Common myeloid progenitor, CD34-positive (primary cell): ENCODE data around the gene GCNT4.
A peak's percentile ranks its signal among the peaks of the same experiment; 100 is the strongest.

Source experiments
- CTCF ChIA-PET: fragments of 350-600 bp; sonication (Branson Sonifier 250); formaldehyde crosslinking; loops from one replicate; lab custom pipeline; 2021; ENCODE audit warnings: antibody characterized with exemption; lab: Charles Lee
- POLR2A ChIA-PET: fragments of 350-600 bp; sonication (Branson Sonifier 250); formaldehyde crosslinking; loops from one replicate; lab custom pipeline; 2021; ENCODE audit warnings: antibody characterized with exemption; lab: Charles Lee
- DNase-seq, 3 donors: peaks; one replicate each; pipeline versions ENCODE4 v3.0.0 to v3.0.0-alpha.2; 2013
- H3K27ac ChIP-seq, 2 experiments: 1 replicate in 1 of 2; 2 replicates in 1 of 2; pipeline ENCODE4 v1.7.0; 2013; ENCODE audit warnings: inconsistent platforms in 2 of 2, low read length in 2 of 2, mild to moderate bottlenecking in 2 of 2, low read depth in 1 of 2, moderate library complexity in 1 of 2; ENCODE audit not compliant: severe bottlenecking in 2 of 2, insufficient read depth in 1 of 2, poor library complexity in 1 of 2
- H3K27me3 ChIP-seq, 5 experiments: replicated peaks in 2 of 5; 1 replicate in 3 of 5; 2 replicates in 2 of 5; pipeline versions ENCODE4 v1.6.1 to v1.7.0; 2013; ENCODE audit warnings: low read length in 4 of 5, mild to moderate bottlenecking in 2 of 5, moderate library complexity in 2 of 5, inconsistent platforms in 1 of 5; ENCODE audit not compliant: insufficient read depth in 5 of 5, control insufficient read depth in 4 of 5
- H3K36me3 ChIP-seq, 4 experiments: 1 replicate in 2 of 4; 2 replicates in 2 of 4; pipeline versions ENCODE4 v1.6.1 to v1.7.0; 2013; ENCODE audit warnings: low read length in 3 of 4, control low read depth in 1 of 4, mild to moderate bottlenecking in 1 of 4; ENCODE audit not compliant: control insufficient read depth in 4 of 4, insufficient read depth in 4 of 4
- H3K4me1 ChIP-seq, 4 experiments: 1 replicate in 3 of 4; 2 replicates in 1 of 4; pipeline versions ENCODE4 v1.6.1 to v1.7.1; 2013; ENCODE audit warnings: low read length in 3 of 4, mild to moderate bottlenecking in 3 of 4, control low read depth in 1 of 4, inconsistent platforms in 1 of 4, moderate library complexity in 1 of 4; ENCODE audit not compliant: control insufficient read depth in 4 of 4, insufficient read depth in 4 of 4; ENCODE audit errors: control extremely low read depth in 1 of 4
- H3K4me3 ChIP-seq, 7 experiments: 1 replicate in 4 of 7; 2 replicates in 3 of 7; pipeline versions ENCODE4 v1.5.1 to v1.7.0; 2013; ENCODE audit warnings: mild to moderate bottlenecking in 7 of 7, low read length in 6 of 7, moderate library complexity in 6 of 7, inconsistent platforms in 2 of 7, low read depth in 2 of 7, control low read depth in 1 of 7; ENCODE audit not compliant: insufficient read depth in 4 of 7, control insufficient read depth in 1 of 7; ENCODE audit errors: extremely low read depth in 1 of 7
- H3K9me3 ChIP-seq, 5 experiments: 1 replicate in 4 of 5; 2 replicates in 1 of 5; pipeline versions ENCODE4 v1.6.1 to v1.7.1; 2013; ENCODE audit warnings: low read length in 4 of 5, mild to moderate bottlenecking in 2 of 5, inconsistent platforms in 1 of 5, low read depth in 1 of 5, moderate library complexity in 1 of 5; ENCODE audit not compliant: control insufficient read depth in 4 of 5, insufficient read depth in 2 of 5; ENCODE audit errors: control extremely low read depth in 1 of 5
- WGBS: methylation state at CpG from one replicate; pipeline ENCODE4 v1.1.5; 2013; ENCODE audit not compliant: insufficient coverage; 5-methylcytosine and 5-hydroxymethylcytosine counted together

GCNT4 gene

DNA sequence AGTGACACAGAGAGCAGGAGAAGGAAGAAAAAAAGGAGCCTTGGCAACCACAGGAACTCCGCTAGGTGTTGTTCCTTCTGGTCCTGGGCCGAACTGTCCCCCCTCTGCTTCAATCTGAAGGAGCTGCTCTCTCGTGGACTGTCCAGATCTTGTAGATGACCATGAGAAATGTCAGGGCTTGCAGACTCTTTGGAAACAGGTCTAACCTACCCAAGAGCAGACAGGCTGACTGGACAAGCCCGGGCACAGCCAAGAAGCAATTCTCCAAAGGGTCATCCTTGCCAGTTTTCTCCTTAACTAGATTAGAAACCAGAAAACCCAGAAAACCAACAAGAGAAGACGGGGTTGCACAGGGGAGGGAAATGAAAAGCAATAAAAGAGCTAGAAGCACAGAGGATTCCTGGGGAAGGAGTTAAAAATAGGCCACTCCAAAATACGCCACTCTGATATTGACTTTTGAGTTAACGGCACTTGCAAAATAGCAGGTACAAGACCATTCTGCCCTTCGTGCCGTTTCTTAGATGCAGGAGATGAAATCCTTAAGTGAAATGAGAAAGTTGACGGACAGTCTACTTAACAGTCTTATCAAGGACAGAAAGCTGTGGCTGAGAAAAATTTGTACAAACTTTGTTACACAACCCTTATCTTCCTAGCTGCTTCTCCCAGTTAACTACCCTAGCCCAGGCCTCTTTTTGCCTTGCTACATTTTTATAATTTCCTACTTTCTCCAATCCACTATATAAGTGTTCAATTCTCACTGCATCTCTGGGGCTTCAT, 5.8 kb downstream of the GCNT4 start:
- WGBS, result 94% methylated on average over 7 of the region's 10 CpGs
- Histone ChIP-seq H3K36me3 (peaks cover 0 to 20% (median 4%) of the 10 kb centered on the region in 4 experiments), H3K9me3 (no peaks in the 10 kb centered on the region), H3K27ac (no peak overlapping the region), H3K4me3 (no peak overlapping the region), H3K4me1 (peaks cover 0 to 14% (median 9%) of the 10 kb centered on the region in 4 experiments), H3K27me3 (no peaks in the 10 kb centered on the region)
- ChIA-PET POLR2A (no interaction called here), CTCF (interaction anchor here (1.2 to 1.3 kb wide), 2 partner anchors 111 to 219 kb away, joined by 3 read pairs; no protein-coding TSS in a partner anchor)
- DNase-seq, result peak in 1 of 3 donors; percentile 15

DNA sequence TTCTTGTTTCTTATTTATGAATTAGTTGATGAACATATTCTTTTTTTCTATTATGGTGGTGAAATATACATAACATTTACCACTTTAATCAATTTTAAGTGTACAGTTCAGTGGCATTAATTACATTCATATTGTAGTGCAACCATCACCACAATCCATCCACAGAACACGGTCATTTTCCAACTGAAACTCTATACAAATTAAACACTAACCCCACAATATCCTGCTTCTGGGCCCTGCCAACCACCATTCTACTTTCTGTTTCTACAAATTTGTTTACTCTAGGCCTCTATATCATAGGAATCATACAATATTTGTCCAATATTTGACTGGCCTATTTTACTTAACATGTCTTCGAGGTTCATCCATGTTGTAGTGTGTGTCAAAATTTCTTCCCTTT, 7.3 kb downstream of the GCNT4 start:
- no peak overlapping the region for H3K27ac ChIP-seq
- ChIA-PET CTCF (no interaction called here), POLR2A (no interaction called here)
- peaks cover 0 to 20% (median 4%) of the 10 kb centered on the region in 4 experiments for H3K36me3 ChIP-seq
- DNase-seq, result no peak
- no peaks in the 10 kb centered on the region for H3K27me3 ChIP-seq
- H3K4me1 ChIP-seq, result peaks cover 0 to 3% (median 0%) of the 10 kb centered on the region in 4 experiments
- 100% methylated on average over 1 of the region's 2 CpGs for WGBS
- no peak overlapping the region for H3K4me3 ChIP-seq
- no peaks in the 10 kb centered on the region for H3K9me3 ChIP-seq

GRCh38 chr5:75044406-75044805, 8.0 kb downstream of the GCNT4 start:
- 91% methylated on average over 6 of the region's 7 CpGs for WGBS
- H3K27me3 ChIP-seq, result no peaks in the 10 kb centered on the region
- H3K4me1 ChIP-seq, result no peaks in the 10 kb centered on the region
- DNase-seq, result no peak
- no peaks in the 10 kb centered on the region for H3K9me3 ChIP-seq
- no peak overlapping the region for H3K4me3 ChIP-seq
- ChIA-PET POLR2A (no interaction called here), CTCF (no interaction called here)
- no peak overlapping the region for H3K27ac ChIP-seq
- H3K36me3 ChIP-seq, result peaks cover 0 to 20% (median 4%) of the 10 kb centered on the region in 4 experiments

DNA sequence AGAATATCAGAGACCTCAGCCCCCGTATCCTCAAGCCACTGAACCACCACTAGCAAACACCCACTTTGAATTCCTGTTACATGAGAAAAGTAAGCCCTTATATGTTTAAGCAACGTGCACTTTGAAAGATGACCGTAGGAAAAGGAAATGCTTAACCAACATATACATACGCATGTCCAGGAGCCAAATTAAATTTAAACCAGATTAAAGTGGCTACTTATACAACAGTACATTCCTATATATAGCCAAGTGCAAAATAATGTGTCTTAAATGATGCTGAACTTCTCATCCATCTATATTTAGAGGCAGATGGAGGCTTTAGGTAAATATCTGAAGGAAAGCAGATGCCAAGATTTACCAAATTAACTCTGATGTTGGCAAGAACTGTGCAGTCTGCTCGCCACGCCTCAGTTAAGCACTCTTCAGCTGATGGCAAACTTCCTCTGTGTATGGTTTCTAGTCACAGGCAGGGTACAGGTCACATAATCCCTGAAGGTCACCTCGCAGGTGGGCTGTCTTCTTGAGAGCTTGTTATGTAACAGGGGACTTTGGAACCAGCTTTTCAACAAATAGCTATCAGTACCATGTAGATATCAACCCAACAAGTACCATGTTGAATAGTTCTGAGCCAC, 8.6 kb downstream of the GCNT4 start:
- 100% methylated on average over 3 of the region's 7 CpGs for WGBS
- no peak for DNase-seq
- Histone ChIP-seq H3K4me1 (no peaks in the 10 kb centered on the region), H3K4me3 (no peak overlapping the region), H3K9me3 (no peaks in the 10 kb centered on the region), H3K27me3 (no peaks in the 10 kb centered on the region), H3K36me3 (peaks cover 0 to 20% (median 4%) of the 10 kb centered on the region in 4 experiments), H3K27ac (no peak overlapping the region)
- POLR2A ChIA-PET, result no interaction called here
- CTCF ChIA-PET, result no interaction called here

GRCh38 chr5:75042522-75042921, 9.8 kb downstream of the GCNT4 start:
- Histone ChIP-seq H3K4me1 (no peaks in the 10 kb centered on the region), H3K9me3 (no peaks in the 10 kb centered on the region), H3K4me3 (no peak overlapping the region), H3K36me3 (peaks cover 0 to 18% (median 4%) of the 10 kb centered on the region in 4 experiments), H3K27ac (no peak overlapping the region), H3K27me3 (no peaks in the 10 kb centered on the region)
- CTCF ChIA-PET, result interaction anchor here (1.9 kb wide), 1 partner anchor 194 kb away, joined by 6 read pairs; the partner anchor contains the start of gene ANKRD31
- 100% methylated on average over 1 of the region's 1 CpG for WGBS
- no peak for DNase-seq
- POLR2A ChIA-PET, result interaction anchor here (0.7 kb wide), 1 partner anchor 339 kb away, joined by 3 read pairs; no protein-coding TSS in a partner anchor

GRCh38 chr5:75040973-75041372, 11.4 kb downstream of the GCNT4 start:
- CTCF ChIA-PET, result interaction anchor here (1.9 to 2.8 kb wide), 2 partner anchors 9 to 196 kb away, joined by 6 to 12 read pairs; partner anchors contain the start of gene ANKRD31
- H3K27ac ChIP-seq, result no peak overlapping the region
- peaks cover 0 to 10% (median 4%) of the 10 kb centered on the region in 4 experiments for H3K36me3 ChIP-seq
- H3K4me3 ChIP-seq, result no peak overlapping the region
- WGBS, result 100% methylated on average over 4 of the region's 4 CpGs
- H3K27me3 ChIP-seq, result no peaks in the 10 kb centered on the region
- no peaks in the 10 kb centered on the region for H3K4me1 ChIP-seq
- POLR2A ChIA-PET, result no interaction called here
- DNase-seq, result no peak
- no peaks in the 10 kb centered on the region for H3K9me3 ChIP-seq

DNA sequence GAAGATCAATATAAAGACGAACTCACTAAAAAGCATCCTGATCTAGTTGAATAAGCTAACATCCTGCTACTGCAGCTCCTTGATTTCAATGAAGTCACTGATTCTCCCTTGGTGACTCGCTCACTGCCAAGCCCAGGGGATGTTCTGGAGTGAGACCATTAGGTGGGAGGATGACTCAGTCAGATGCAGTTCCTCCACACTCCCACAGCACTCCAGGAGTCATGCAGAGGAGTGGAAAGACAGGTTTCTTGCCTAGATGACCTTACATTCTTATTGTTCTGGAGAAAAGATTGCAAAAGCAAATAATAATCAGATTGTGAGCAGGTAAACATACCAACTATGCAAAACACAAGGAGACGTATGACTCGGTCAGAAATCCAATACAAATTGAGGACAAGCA, 15.3 kb downstream of the GCNT4 start:
- no peak overlapping the region for H3K4me3 ChIP-seq
- no peaks in the 10 kb centered on the region for H3K36me3 ChIP-seq
- no peak overlapping the region for H3K27ac ChIP-seq
- H3K4me1 ChIP-seq, result peaks cover 0 to 8% (median 6%) of the 10 kb centered on the region in 4 experiments
- ChIA-PET POLR2A (interaction anchor here (0.6 kb wide), 1 partner anchor 23 kb away, joined by 3 read pairs; no protein-coding TSS in a partner anchor), CTCF (interaction anchor here (0.6 kb wide), 1 partner anchor 96 kb away, joined by 3 read pairs; no protein-coding TSS in a partner anchor)
- no peaks in the 10 kb centered on the region for H3K9me3 ChIP-seq
- WGBS, result 100% methylated on average over 1 of the region's 4 CpGs
- DNase-seq, result no peak
- no peaks in the 10 kb centered on the region for H3K27me3 ChIP-seq
